Activated CD4-positive, alpha-beta T cell treated with anti-CD3 and anti-CD28 coated beads, Interleukin-2, Interleukin-6, amounts not matched to agents 100 ng/mL and 50 ng/mL, durations not matched to agents 16 hours and 8 hours (primary cell): ENCODE data around the gene INSR.

Source experiments
- DNase-seq: peaks from one replicate; pipeline ENCODE4 v3.0.0-alpha.2; 2020

The INSR gene

GRCh38 chr19:7132054-7132453, 162.2 kb downstream of the INSR start:
- DNase-seq, result no peak

- DNase-seq, result no peak
Measured at GRCh38 chr19:7130043-7130442, 164.2 kb downstream of the INSR start.

- no peak for DNase-seq
Measured at GRCh38 chr19:7126132-7126531, 168.1 kb downstream of the INSR start.

GRCh38 chr19:7125221-7125620, 169.0 kb downstream of the INSR start:
- DNase-seq, result no peak

GRCh38 chr19:7124782-7125181, 169.4 kb downstream of the INSR start:
- no peak for DNase-seq

- DNase-seq, result no peak
Measured at GRCh38 chr19:7122701-7123100, 171.5 kb downstream of the INSR start.

- DNase-seq, result no peak
Measured at GRCh38 chr19:7120499-7120898, 173.7 kb downstream of the INSR start.

GRCh38 chr19:7119582-7119981, 174.6 kb downstream of the INSR start:
- DNase-seq, result no peak

GRCh38 chr19:7117248-7117647, 177.0 kb downstream of the INSR start:
- DNase-seq, result no peak

GRCh38 chr19:7115721-7116120, 178.5 kb downstream of the INSR start:
- no peak for DNase-seq

GRCh38 chr19:7113233-7113632, 181.0 kb downstream of the INSR start:
- no peak for DNase-seq

GRCh38 chr19:7112675-7113074, 181.5 kb downstream of the INSR start:
- no peak for DNase-seq

GRCh38 chr19:7109678-7110289, 184.4 kb downstream of the INSR start:
- no peak for DNase-seq

- no peak for DNase-seq
Measured at GRCh38 chr19:7106711-7107657, 187.2 kb downstream of the INSR start.

GRCh38 chr19:7104747-7105447, 189.3 kb downstream of the INSR start:
- no peak for DNase-seq

GRCh38 chr19:7101498-7102253, 192.5 kb downstream of the INSR start:
- no peak for DNase-seq

- no peak for DNase-seq
Measured at GRCh38 chr19:7099597-7099921, 194.7 kb downstream of the INSR start.

- peak; percentile 93 for DNase-seq
Measured at GRCh38 chr19:7098701-7099596, 195.3 kb downstream of the INSR start.

GRCh38 chr19:7098096-7098495, 196.1 kb downstream of the INSR start:
- no peak for DNase-seq

- DNase-seq, result no peak
Measured at GRCh38 chr19:7088999-7089398, 205.2 kb downstream of the INSR start.

GRCh38 chr19:7083076-7083956, 210.9 kb downstream of the INSR start:
- no peak for DNase-seq
